Upper lobe of left lung (tissue), 6 donors: ENCODE results near the gene GABRA5. TPM values are rescaled to one million over a fixed set of nuclear protein-coding genes. Genes with fewer than 3 reads are reported as not detected.

Source experiments
- ATAC-seq, 2 donors: fragments of 200-7000 bp; cut with Tn5 transposase; one replicate each; pipeline ENCODE4 v1.9.1; 2022; ENCODE audit warnings: mild to moderate bottlenecking in 2 of 2, moderate library complexity in 2 of 2; ENCODE audit not compliant: low FRiP score in 2 of 2
- DNase-seq, 2 donors: peaks; one replicate each; pipeline ENCODE4 v3.0.0-alpha.2; 2019 to 2020
- H3K27ac ChIP-seq, 4 donors: fragments of 200-600 bp; sonication (generic); one replicate each; pipeline ENCODE4 v1.5.1; 2016 to 2019
- H3K27me3 ChIP-seq, 4 donors: fragments of 200-600 bp; sonication (generic); one replicate each; pipeline ENCODE4 v1.5.1; 2017 to 2019
- H3K36me3 ChIP-seq, 4 donors: fragments of 200-600 bp; sonication (generic); one replicate each; pipeline ENCODE4 v1.5.1; 2016 to 2019
- H3K4me1 ChIP-seq, 4 donors: fragments of 200-600 bp; sonication (generic); one replicate each; pipeline ENCODE4 v1.5.1; 2018 to 2019
- H3K4me3 ChIP-seq, 4 donors: fragments of 200-600 bp; sonication (generic); one replicate each; pipeline ENCODE4 v1.5.1; 2017 to 2019; ENCODE audit warnings: mild to moderate bottlenecking in 2 of 4, moderate library complexity in 1 of 4
- H3K9me3 ChIP-seq, 4 donors: fragments of 200-600 bp; sonication (generic); one replicate each; pipeline ENCODE4 v1.5.1; 2018 to 2019
- EP300 ChIP-seq, 4 donors: sonication (generic); formaldehyde crosslinking; IDR thresholded peaks; one replicate each; pipeline ENCODE4 v1.5.1; 2017; ENCODE audit warnings: antibody characterized with exemption in 4 of 4, control low read depth in 2 of 4
- POLR2A ChIP-seq, 4 donors: fragments of 450-650 bp; IDR thresholded peaks; one replicate each; pipeline ENCODE4 v1.5.1; 2016 to 2017; ENCODE audit warnings: antibody characterized with exemption in 4 of 4, mild to moderate bottlenecking in 2 of 4
- POLR2AphosphoS5 ChIP-seq, 2 donors: sonication (generic); formaldehyde crosslinking; IDR thresholded peaks; one replicate each; pipeline ENCODE4 v1.5.1; 2017; ENCODE audit warnings: antibody characterized with exemption in 2 of 2
- WGBS, 2 donors: methylation state at CpG; one replicate each; pipeline ENCODE4 v1.1.5; 2017 to 2018; 5-methylcytosine and 5-hydroxymethylcytosine counted together
- total RNA-seq, 6 donors: library from RNA; depleted of rRNA in 4 of 6; stranded (reverse); fragments of >200 nt in 4 of 6; gene quantifications; one replicate each; pipeline versions ENCODE4 v1.1.0 to v1.2.1, GENCODE V29; 2016 to 2021
- TF ChIP-seq, protein P1 (sequence below), 6 experiments: fragments of 450-650 bp in 4 of 6; fragments of 200-600 bp in 2 of 6; sonication (generic) in 2 of 6; IDR thresholded peaks; one replicate each; pipeline ENCODE4 v1.5.1; 2016 to 2019; ENCODE audit warnings: antibody characterized with exemption in 6 of 6
- donor health status: DM: no; HTN: no; CAD: no; lungs with moderate emphysema.
- donor health status: DM: no; HTN: yes; CAD: no; lungs with severe emphysema.

The GABRA5 gene
- total RNA-seq, 6 donors from 2014 or later, result 0.30 TPM; not detected in 5

DNA sequence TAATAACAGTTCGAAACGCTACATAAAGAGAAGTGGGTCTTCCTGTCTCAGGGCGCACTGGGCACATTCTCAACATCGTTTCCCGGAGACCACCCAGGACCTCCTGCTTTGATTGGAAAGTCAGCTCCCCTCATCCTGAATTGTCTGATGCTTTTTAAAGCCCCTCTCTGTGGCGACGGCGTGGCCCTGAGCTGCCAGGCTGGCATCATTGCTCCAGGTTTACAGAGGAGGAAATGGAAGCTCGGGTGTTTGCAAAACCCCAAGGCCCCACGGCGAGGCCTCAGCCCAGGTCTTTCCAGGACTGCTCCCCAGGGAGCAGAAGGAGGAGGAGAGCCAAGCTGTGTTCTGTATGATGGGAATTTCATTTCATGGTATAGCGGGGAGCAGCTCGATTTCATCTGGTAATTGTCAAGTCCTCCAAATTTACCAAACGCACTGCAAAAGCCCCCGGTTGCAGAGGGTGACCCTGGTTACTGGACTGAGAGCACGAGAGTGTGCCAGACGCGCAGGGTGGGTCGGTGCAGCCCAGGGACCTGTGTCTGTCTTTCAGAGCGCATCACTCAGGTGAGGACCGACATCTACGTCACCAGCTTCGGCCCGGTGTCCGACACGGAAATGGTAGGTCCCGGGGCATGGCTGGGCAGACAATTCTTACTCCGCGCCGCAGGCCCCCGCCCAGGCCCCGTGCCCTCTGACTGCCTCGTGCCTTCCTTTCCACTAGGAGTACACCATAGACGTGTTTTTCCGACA is 15.9 kb downstream of the GABRA5 start:
- no peak for ATAC-seq
- Histone ChIP-seq H3K4me1 (no peaks in the 10 kb centered on the region), H3K27me3 (no peaks in the 10 kb centered on the region), H3K36me3 (no peaks in the 10 kb centered on the region), H3K9me3 (no peaks in the 10 kb centered on the region), H3K4me3 (no peak overlapping the region), H3K27ac (no peak overlapping the region)
- 90 to 93% methylated on average over 25 to 35 of the region's 35 CpGs for WGBS, 2 donors
- DNase-seq, result peak in 1 of 2 donors; percentile 68
- TF ChIP-seq POLR2A (IDR thresholded peaks at IDR 0.05) (no peak), EP300 (IDR thresholded peaks at IDR 0.05) (no peak), POLR2AphosphoS5 (IDR thresholded peaks at IDR 0.05) (no peak)
- TF ChIP-seq, protein P1, sequence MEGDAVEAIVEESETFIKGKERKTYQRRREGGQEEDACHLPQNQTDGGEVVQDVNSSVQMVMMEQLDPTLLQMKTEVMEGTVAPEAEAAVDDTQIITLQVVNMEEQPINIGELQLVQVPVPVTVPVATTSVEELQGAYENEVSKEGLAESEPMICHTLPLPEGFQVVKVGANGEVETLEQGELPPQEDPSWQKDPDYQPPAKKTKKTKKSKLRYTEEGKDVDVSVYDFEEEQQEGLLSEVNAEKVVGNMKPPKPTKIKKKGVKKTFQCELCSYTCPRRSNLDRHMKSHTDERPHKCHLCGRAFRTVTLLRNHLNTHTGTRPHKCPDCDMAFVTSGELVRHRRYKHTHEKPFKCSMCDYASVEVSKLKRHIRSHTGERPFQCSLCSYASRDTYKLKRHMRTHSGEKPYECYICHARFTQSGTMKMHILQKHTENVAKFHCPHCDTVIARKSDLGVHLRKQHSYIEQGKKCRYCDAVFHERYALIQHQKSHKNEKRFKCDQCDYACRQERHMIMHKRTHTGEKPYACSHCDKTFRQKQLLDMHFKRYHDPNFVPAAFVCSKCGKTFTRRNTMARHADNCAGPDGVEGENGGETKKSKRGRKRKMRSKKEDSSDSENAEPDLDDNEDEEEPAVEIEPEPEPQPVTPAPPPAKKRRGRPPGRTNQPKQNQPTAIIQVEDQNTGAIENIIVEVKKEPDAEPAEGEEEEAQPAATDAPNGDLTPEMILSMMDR (IDR thresholded peaks at IDR 0.05), result no peak

DNA sequence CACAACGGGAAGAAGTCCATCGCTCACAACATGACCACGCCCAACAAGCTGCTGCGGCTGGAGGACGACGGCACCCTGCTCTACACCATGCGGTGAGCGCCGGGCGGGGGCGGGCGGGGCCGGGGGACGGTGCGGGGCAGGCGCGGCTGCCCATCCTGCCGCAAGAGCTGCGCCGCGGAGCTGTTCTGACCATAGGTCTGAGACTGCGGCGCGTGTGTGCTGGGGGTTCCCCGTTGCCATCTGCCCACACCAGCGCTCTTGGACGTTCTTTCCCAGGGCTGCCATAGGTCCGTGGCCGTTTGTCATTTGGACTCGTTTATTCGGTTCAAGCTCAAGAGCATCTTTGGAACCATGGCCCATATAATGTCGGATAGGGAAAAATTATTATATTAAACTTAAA is 16.6 kb downstream of the GABRA5 start:
- Histone ChIP-seq H3K9me3 (no peaks in the 10 kb centered on the region), H3K27ac (no peak overlapping the region), H3K4me3 (no peak overlapping the region), H3K27me3 (no peaks in the 10 kb centered on the region), H3K36me3 (no peaks in the 10 kb centered on the region), H3K4me1 (no peaks in the 10 kb centered on the region)
- no peak for ATAC-seq
- WGBS, 2 donors, result 89 to 94% methylated on average over 19 to 21 of the region's 32 CpGs
- peak in 1 of 2 donors; percentile 57 for DNase-seq
- TF ChIP-seq POLR2A (IDR thresholded peaks at IDR 0.05) (no peak), EP300 (IDR thresholded peaks at IDR 0.05) (no peak), POLR2AphosphoS5 (IDR thresholded peaks at IDR 0.05) (no peak)
- TF ChIP-seq, protein P1 (IDR thresholded peaks at IDR 0.05), result no peak

DNA sequence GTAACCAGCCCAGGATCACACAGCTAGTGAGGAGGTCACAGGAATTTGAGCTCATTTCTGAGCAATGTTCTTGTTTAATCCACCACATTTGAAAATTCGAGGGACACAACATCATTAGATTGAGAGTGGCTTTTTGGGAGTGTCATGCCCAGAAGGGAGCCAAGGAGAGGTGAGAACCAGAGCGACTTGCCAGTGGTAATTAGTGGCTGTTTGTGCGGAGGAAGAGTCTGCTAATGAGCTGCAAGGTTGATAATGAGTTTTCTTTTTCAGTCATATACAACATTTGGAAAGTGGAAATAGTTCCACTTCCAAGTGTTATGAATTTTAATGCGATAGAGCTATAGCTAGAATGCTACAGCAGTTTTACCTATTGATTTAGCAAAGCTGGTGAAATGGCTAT is 19.7 kb downstream of the GABRA5 start:
- no peak for DNase-seq
- WGBS, 2 donors, result 65 to 78% methylated on average over 4 of the region's 4 CpGs
- Histone ChIP-seq H3K4me3 (no peak overlapping the region), H3K9me3 (no peaks in the 10 kb centered on the region), H3K4me1 (peaks cover 3 to 8% (median 4%) of the 10 kb centered on the region in 4 donors), H3K36me3 (no peaks in the 10 kb centered on the region), H3K27me3 (no peaks in the 10 kb centered on the region), H3K27ac (no peak overlapping the region)
- no peak for TF ChIP-seq POLR2AphosphoS5 (IDR thresholded peaks at IDR 0.05)
- TF ChIP-seq, protein P1 (IDR thresholded peaks at IDR 0.05), result no peak
- TF ChIP-seq EP300 (IDR thresholded peaks at IDR 0.05), result no peak
- TF ChIP-seq POLR2A (IDR thresholded peaks at IDR 0.05), result no peak
- no peak for ATAC-seq

DNA sequence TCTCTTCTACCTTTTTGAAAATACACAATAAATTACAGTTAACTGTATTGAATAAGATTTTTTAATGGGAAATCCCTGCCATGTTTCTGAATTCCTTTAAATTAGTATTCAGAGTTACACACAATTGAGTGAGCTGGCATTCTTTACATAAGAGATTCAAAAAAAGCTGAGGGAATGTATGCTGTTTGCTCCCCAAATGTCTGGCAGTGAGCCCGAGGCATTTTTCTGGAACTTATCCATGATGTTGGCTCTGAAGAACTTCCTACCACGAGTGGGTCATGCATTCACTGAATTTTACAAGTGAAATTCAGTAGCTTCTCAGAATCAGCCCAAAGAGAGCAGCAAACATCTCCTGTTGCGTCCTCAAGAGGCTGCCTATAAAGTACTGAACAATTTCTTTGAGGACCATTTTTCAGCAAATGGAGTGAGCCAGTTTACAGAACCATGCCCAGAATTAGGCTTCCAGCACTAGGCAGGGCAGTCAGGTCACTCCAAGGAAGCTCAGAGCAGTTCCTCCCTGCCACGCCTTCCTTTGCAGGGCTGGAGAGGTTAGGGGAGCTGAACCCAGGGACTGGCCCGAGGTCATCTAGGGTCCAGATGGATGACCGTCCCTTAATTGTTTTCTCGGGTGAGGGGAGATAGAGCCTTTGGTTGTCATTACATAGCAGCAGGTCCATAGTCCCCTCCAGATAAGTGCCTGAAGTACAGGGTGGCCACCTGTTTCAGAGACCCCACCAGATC is 21.2 kb downstream of the GABRA5 start:
- TF ChIP-seq POLR2A (IDR thresholded peaks at IDR 0.05) (no peak), EP300 (IDR thresholded peaks at IDR 0.05) (no peak), POLR2AphosphoS5 (IDR thresholded peaks at IDR 0.05) (no peak)
- TF ChIP-seq, protein P1 (IDR thresholded peaks at IDR 0.05), result no peak
- no peaks in the 10 kb centered on the region for H3K9me3 ChIP-seq
- no peaks in the 10 kb centered on the region for H3K27me3 ChIP-seq
- no peak for ATAC-seq
- H3K27ac ChIP-seq, result no peak overlapping the region
- WGBS, 2 donors, result 32 to 50% methylated on average over 5 to 7 of the region's 7 CpGs
- DNase-seq, result no peak
- peaks cover 4 to 16% (median 12%) of the 10 kb centered on the region in 4 donors for H3K4me1 ChIP-seq
- H3K4me3 ChIP-seq, result no peak overlapping the region
- no peaks in the 10 kb centered on the region for H3K36me3 ChIP-seq
